Measurements from ENCODE around the gene KCNMB1.

Gene KCNMB1

DNA sequence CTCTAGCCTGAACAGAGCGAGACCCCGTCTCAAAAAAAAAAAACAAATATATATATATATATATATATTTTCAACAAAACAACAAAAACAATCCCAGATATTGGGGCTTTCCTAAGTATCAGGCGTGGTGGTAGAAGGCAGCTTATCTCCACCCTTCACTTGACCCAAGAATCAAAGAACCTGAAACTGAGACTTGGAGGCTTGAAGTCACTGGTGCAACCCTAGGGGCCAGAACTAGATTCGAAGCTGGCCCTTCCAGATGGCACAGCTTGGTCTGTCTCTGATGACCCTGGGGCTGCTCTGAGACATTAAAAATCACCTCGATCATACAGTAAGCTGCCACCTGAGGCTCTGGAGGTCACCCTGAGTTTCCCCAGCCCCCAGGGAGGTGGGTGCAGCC lies 1.3 kb upstream of the KCNMB1 start:
- Histone ChIP-seq H3K18ac (ENCODE audit: low read length) (no peak overlapping the region), H4K8ac (ENCODE audit: low read depth, low read length) (no peak overlapping the region), H2AK5ac (ENCODE audit: low read length) (no peak overlapping the region), H3K79me2 (ENCODE audit: control insufficient read depth, insufficient read depth, low read length) (no peaks in the 10 kb centered on the region), H3K36me3 (ENCODE audit: control insufficient read depth, insufficient read depth, low read length) (no peaks in the 10 kb centered on the region), H3K4ac (ENCODE audit: low read depth, low read length) (no peak overlapping the region), H3K27me3 (ENCODE audit: insufficient read depth, low read length, poor library complexity) (no peaks in the 10 kb centered on the region), H3K79me1 (ENCODE audit: low read length) (no peaks in the 10 kb centered on the region), H3K4me2 (ENCODE audit: low read length) (no peak overlapping the region), H3K27ac (ENCODE audit: low read depth, low read length) (no peak overlapping the region), H3K9ac (ENCODE audit: low read length) (no peak overlapping the region), H2BK5ac (ENCODE audit: low read length) (peak overlapping the region; percentile 14), H3K56ac (ENCODE audit: low read length) (no peak overlapping the region), H3K4me1 (ENCODE audit: control insufficient read depth, low read depth, low read length) (no peaks in the 10 kb centered on the region), H2BK15ac (replicated peaks; ENCODE audit: low read depth) (no peak overlapping the region), H4K5ac (ENCODE audit: low read length) (no peak overlapping the region), H3K23ac (ENCODE audit: low read length) (no peak overlapping the region), H3K4me3 (ENCODE audit: low read length) (no peak overlapping the region), H2BK120ac (ENCODE audit: low read depth, low read length) (no peak overlapping the region)
- no CpG with 5 or more reads among the region's 5 CpGs for WGBS (ENCODE audit: extremely low coverage, insufficient coverage, low lambda C conversion rate)
- DNase-seq = no peak

DNA sequence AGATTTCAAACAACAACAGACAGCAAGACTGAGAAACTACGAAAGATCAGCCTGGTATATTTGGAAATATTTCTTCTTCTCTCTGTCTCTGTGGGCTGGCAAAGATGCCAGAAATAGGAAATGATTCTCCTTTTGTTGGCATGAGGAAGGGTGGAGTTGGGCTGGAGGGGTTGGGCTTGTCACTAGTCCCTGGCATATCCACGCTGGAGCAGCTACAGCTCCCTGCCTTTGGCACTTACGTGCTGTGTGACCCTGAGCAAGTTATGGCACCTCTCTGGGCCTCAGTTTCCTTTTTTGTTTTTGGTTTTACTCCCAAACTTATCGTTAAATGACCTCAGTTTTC lies 354 bp upstream of the KCNMB1 start:
- Histone ChIP-seq H4K5ac (ENCODE audit: low read length) (no peak overlapping the region), H3K4ac (ENCODE audit: low read depth, low read length) (no peak overlapping the region), H3K79me2 (ENCODE audit: control insufficient read depth, insufficient read depth, low read length) (no peaks in the 10 kb centered on the region), H4K8ac (ENCODE audit: low read depth, low read length) (no peak overlapping the region), H3K4me3 (ENCODE audit: low read length) (no peak overlapping the region), H3K4me1 (ENCODE audit: control insufficient read depth, low read depth, low read length) (no peaks in the 10 kb centered on the region), H2BK5ac (ENCODE audit: low read length) (no peak overlapping the region), H3K18ac (ENCODE audit: low read length) (no peak overlapping the region), H3K27me3 (ENCODE audit: insufficient read depth, low read length, poor library complexity) (no peaks in the 10 kb centered on the region), H3K79me1 (ENCODE audit: low read length) (no peaks in the 10 kb centered on the region), H3K36me3 (ENCODE audit: control insufficient read depth, insufficient read depth, low read length) (no peaks in the 10 kb centered on the region), H3K4me2 (ENCODE audit: low read length) (no peak overlapping the region), H2BK15ac (replicated peaks; ENCODE audit: low read depth) (no peak overlapping the region), H2BK120ac (ENCODE audit: low read depth, low read length) (no peak overlapping the region), H2AK5ac (ENCODE audit: low read length) (no peak overlapping the region), H3K27ac (ENCODE audit: low read depth, low read length) (no peak overlapping the region), H3K23ac (ENCODE audit: low read length) (no peak overlapping the region), H3K56ac (ENCODE audit: low read length) (peak overlapping the region; percentile 0), H3K9ac (ENCODE audit: low read length) (no peak overlapping the region)
- WGBS (ENCODE audit: extremely low coverage, insufficient coverage, low lambda C conversion rate) = no CpG with 5 or more reads among the region's 4 CpGs
- DNase-seq = no peak

DNA sequence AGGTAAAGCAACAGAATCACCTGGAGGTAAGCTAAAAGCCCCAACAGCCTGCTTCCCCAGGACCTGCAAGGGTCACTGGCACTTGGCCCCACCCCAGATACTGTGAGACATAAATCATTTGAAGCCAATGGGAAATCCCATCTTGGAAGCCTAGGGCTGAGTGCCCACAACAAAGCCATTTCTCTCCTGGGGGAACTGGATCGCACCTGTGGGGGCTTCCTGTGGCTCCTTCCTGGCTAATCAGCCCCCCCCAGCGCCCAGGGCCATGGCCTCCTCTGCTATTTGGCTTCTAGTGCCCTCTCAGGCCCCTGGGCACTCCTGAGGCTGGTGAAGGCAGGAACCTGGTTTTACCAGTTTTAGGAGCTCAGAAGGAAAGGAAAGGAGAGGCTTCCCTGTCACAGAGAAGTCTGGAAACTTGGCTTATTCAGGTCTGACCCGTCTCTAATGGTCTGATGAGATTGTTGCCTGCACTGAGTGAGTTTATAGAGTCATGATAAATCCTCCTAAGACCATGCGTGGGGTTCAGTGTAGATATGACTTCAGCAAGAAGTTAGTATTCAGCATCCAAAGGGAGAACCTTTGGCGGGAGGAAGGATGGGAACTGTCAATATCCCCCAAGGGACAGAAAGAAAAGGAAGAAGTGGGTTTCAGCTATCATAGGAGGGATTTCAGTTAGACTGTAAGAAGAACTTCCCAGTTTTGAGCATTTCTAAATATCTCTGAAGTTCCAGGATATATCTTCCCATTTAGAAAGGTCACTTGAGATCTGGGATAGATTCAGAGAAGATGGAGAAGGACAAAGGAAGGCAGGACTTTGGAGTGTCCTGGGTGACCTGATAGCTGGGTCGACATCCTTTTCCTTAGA lies 1.2 kb downstream of the KCNMB1 start:
- Histone ChIP-seq H3K56ac (ENCODE audit: low read length) (no peak overlapping the region), H3K79me2 (ENCODE audit: control insufficient read depth, insufficient read depth, low read length) (no peaks in the 10 kb centered on the region), H2BK5ac (ENCODE audit: low read length) (no peak overlapping the region), H3K23ac (ENCODE audit: low read length) (no peak overlapping the region), H3K36me3 (ENCODE audit: control insufficient read depth, insufficient read depth, low read length) (no peaks in the 10 kb centered on the region), H3K9ac (ENCODE audit: low read length) (no peak overlapping the region), H3K27ac (ENCODE audit: low read depth, low read length) (no peak overlapping the region), H3K18ac (ENCODE audit: low read length) (no peak overlapping the region), H4K8ac (ENCODE audit: low read depth, low read length) (no peak overlapping the region), H3K4me3 (ENCODE audit: low read length) (no peak overlapping the region), H2BK15ac (replicated peaks; ENCODE audit: low read depth) (no peak overlapping the region), H3K4me1 (ENCODE audit: control insufficient read depth, low read depth, low read length) (no peaks in the 10 kb centered on the region), H2AK5ac (ENCODE audit: low read length) (no peak overlapping the region), H2BK120ac (ENCODE audit: low read depth, low read length) (no peak overlapping the region), H3K79me1 (ENCODE audit: low read length) (no peaks in the 10 kb centered on the region), H4K5ac (ENCODE audit: low read length) (no peak overlapping the region), H3K27me3 (ENCODE audit: insufficient read depth, low read length, poor library complexity) (no peaks in the 10 kb centered on the region), H3K4ac (ENCODE audit: low read depth, low read length) (no peak overlapping the region), H3K4me2 (ENCODE audit: low read length) (no peak overlapping the region)
- DNase-seq = no peak
- WGBS (ENCODE audit: extremely low coverage, insufficient coverage, low lambda C conversion rate) = no CpG with 5 or more reads among the region's 6 CpGs

DNA sequence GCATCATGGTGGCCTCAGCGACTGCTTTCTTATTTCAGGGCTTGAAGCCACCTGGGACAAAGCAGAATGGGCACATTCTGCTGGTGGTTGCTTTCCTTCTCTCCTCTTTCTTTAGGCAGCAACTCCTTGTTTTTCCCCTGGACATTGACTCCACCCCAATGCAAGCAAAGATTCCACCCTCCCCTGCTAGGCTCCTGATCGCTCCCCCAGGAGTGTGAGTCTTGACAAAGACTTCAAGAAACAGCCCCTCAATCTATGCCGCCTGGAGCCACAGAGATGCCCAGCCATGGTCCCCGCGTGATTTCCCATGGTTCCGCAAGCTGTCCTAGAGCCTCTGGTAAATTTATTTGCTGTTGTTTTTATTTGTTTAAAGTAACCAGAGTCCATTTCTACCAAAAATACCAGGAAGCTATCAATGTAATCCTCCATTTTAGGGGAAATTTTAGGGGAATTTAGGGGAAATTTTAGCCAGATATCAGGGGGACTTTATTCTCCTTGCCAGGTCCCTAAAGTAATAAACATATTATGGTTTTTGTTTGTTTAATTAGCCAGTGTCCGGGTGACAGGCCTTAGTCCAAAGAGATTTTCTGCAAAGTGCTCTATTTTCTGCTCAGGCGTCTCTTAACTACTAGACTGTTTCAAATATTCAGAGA lies 2.3 kb downstream of the KCNMB1 start:
- H3K79me1 ChIP-seq (ENCODE audit: low read length) = no peaks in the 10 kb centered on the region
- no peaks in the 10 kb centered on the region for H3K4me1 ChIP-seq (ENCODE audit: control insufficient read depth, low read depth, low read length)
- H3K4me2 ChIP-seq (ENCODE audit: low read length) = no peak overlapping the region
- H4K5ac ChIP-seq (ENCODE audit: low read length) = no peak overlapping the region
- no peak overlapping the region for H3K56ac ChIP-seq (ENCODE audit: low read length)
- H3K27me3 ChIP-seq (ENCODE audit: insufficient read depth, low read length, poor library complexity) = no peaks in the 10 kb centered on the region
- no peak overlapping the region for H3K4me3 ChIP-seq (ENCODE audit: low read length)
- no peak overlapping the region for H4K8ac ChIP-seq (ENCODE audit: low read depth, low read length)
- no peaks in the 10 kb centered on the region for H3K36me3 ChIP-seq (ENCODE audit: control insufficient read depth, insufficient read depth, low read length)
- no peak overlapping the region for H2AK5ac ChIP-seq (ENCODE audit: low read length)
- no peak overlapping the region for H2BK120ac ChIP-seq (ENCODE audit: low read depth, low read length)
- no CpG with 5 or more reads among the region's 8 CpGs for WGBS (ENCODE audit: extremely low coverage, insufficient coverage, low lambda C conversion rate)
- H3K4ac ChIP-seq (ENCODE audit: low read depth, low read length) = no peak overlapping the region
- H3K18ac ChIP-seq (ENCODE audit: low read length) = no peak overlapping the region
- no peak overlapping the region for H2BK15ac ChIP-seq (replicated peaks; ENCODE audit: low read depth)
- DNase-seq = no peak
- H3K27ac ChIP-seq (ENCODE audit: low read depth, low read length) = no peak overlapping the region
- H3K9ac ChIP-seq (ENCODE audit: low read length) = no peak overlapping the region
- H2BK5ac ChIP-seq (ENCODE audit: low read length) = no peak overlapping the region
- H3K79me2 ChIP-seq (ENCODE audit: control insufficient read depth, insufficient read depth, low read length) = no peaks in the 10 kb centered on the region
- no peak overlapping the region for H3K23ac ChIP-seq (ENCODE audit: low read length)

DNA sequence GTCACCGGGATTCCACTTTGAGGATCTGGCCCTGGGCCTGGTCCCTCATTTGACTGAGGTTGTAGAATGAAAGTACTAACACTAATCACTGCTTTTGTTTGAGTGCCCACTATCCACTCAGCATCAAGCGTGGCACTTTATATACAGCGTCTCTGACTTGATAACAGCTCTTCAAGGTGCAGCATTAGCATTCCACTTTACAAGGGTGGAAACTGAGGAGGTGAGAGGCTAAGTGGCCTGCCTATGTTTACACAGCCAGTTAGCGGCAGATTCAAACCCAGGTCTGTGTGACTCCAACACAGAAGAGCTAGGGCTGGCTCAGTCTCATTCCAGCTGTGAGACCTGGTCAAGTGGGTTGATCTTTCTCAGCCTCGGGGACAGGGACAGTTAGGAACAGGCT lies 5.9 kb downstream of the KCNMB1 start:
- Histone ChIP-seq H3K79me1 (ENCODE audit: low read length) (no peaks in the 10 kb centered on the region), H2BK120ac (ENCODE audit: low read depth, low read length) (no peak overlapping the region), H3K4me3 (ENCODE audit: low read length) (no peak overlapping the region), H3K27ac (ENCODE audit: low read depth, low read length) (no peak overlapping the region), H3K36me3 (ENCODE audit: control insufficient read depth, insufficient read depth, low read length) (no peaks in the 10 kb centered on the region), H3K4me2 (ENCODE audit: low read length) (no peak overlapping the region), H3K4me1 (ENCODE audit: control insufficient read depth, low read depth, low read length) (no peaks in the 10 kb centered on the region), H3K23ac (ENCODE audit: low read length) (no peak overlapping the region), H3K9ac (ENCODE audit: low read length) (no peak overlapping the region), H3K4ac (ENCODE audit: low read depth, low read length) (no peak overlapping the region), H2BK5ac (ENCODE audit: low read length) (no peak overlapping the region), H4K8ac (ENCODE audit: low read depth, low read length) (no peak overlapping the region), H2BK15ac (replicated peaks; ENCODE audit: low read depth) (no peak overlapping the region), H4K5ac (ENCODE audit: low read length) (no peak overlapping the region), H3K27me3 (ENCODE audit: insufficient read depth, low read length, poor library complexity) (no peaks in the 10 kb centered on the region), H3K79me2 (ENCODE audit: control insufficient read depth, insufficient read depth, low read length) (no peaks in the 10 kb centered on the region), H3K18ac (ENCODE audit: low read length) (no peak overlapping the region), H2AK5ac (ENCODE audit: low read length) (no peak overlapping the region), H3K56ac (ENCODE audit: low read length) (no peak overlapping the region)
- WGBS (ENCODE audit: extremely low coverage, insufficient coverage, low lambda C conversion rate) = no CpG with 5 or more reads among the region's 5 CpGs
- DNase-seq = no peak

All from mesendoderm (in vitro differentiated cells).